IMR-90 (cell line): ENCODE measurements around the gene RFTN1.

Source experiments
- BHLHE40 ChIP-seq: fragments of 150-350 bp; IDR thresholded peaks from 2 replicates; pipeline ENCODE4 v1.6.1; 2016; ENCODE audit warnings: mild to moderate bottlenecking, low read depth, low read length
- CEBPB ChIP-seq: IDR thresholded peaks from 2 replicates; pipeline ENCODE4 v1.6.1; 2012; ENCODE audit warnings: low read depth, low read length, improper control_type of control experiment
- ELK1 ChIP-seq: fragments of 150-350 bp; IDR thresholded peaks from 2 replicates; pipeline ENCODE4 v1.6.1; 2016; ENCODE audit warnings: low read depth, mild to moderate bottlenecking, low read length, moderate library complexity, borderline replicate concordance
- MAZ ChIP-seq: IDR thresholded peaks from 2 replicates; pipeline ENCODE4 v1.6.1; 2012; ENCODE audit warnings: low read depth, mild to moderate bottlenecking, low read length, improper control_type of control experiment, moderate library complexity, borderline replicate concordance
- POLR2A ChIP-seq: IDR thresholded peaks from 2 replicates; pipeline ENCODE4 v1.6.1; 2012; ENCODE audit warnings: mild to moderate bottlenecking, low read depth, low read length
- RFX5 ChIP-seq: IDR thresholded peaks from 2 replicates; pipeline ENCODE4 v1.8.0; 2012; ENCODE audit warnings: low read depth, mild to moderate bottlenecking, low read length, moderate library complexity
- TF ChIP-seq, protein P1 (sequence below): conservative IDR thresholded peaks from 2 replicates; pipeline ENCODE4 v1.5.1; 2012; ENCODE audit warnings: mild to moderate bottlenecking, low read depth, low read length, improper control_type of control experiment

GRCh38 chr3:16289144-16289889 lies 224.2 kb downstream of the RFTN1 start:
- TF ChIP-seq MAZ (no peak), CEBPB (no peak), POLR2A (no peak), BHLHE40 (no peak), RFX5 (no peak), ELK1 (no peak)
- TF ChIP-seq, protein P1, sequence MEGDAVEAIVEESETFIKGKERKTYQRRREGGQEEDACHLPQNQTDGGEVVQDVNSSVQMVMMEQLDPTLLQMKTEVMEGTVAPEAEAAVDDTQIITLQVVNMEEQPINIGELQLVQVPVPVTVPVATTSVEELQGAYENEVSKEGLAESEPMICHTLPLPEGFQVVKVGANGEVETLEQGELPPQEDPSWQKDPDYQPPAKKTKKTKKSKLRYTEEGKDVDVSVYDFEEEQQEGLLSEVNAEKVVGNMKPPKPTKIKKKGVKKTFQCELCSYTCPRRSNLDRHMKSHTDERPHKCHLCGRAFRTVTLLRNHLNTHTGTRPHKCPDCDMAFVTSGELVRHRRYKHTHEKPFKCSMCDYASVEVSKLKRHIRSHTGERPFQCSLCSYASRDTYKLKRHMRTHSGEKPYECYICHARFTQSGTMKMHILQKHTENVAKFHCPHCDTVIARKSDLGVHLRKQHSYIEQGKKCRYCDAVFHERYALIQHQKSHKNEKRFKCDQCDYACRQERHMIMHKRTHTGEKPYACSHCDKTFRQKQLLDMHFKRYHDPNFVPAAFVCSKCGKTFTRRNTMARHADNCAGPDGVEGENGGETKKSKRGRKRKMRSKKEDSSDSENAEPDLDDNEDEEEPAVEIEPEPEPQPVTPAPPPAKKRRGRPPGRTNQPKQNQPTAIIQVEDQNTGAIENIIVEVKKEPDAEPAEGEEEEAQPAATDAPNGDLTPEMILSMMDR, result no peak
